HG02870 (cell line): ENCODE data around the gene FARP1.

Experiments used
- ATAC-seq: cut with Tn5 transposase; IDR thresholded peaks from one replicate; pipeline ENCODE4 v1.9.1; 2021; ENCODE audit warnings: mild to moderate bottlenecking, moderate library complexity; ENCODE audit not compliant: unreplicated experiment

FARP1 gene

GRCh38 chr13:98322091-98322718 lies 179.3 kb downstream of the FARP1 start:
- ATAC-seq = no peak

- no peak for ATAC-seq
Measured at GRCh38 chr13:98324105-98324504, 181.2 kb downstream of the FARP1 start.

GRCh38 chr13:98325724-98326123 lies 182.8 kb downstream of the FARP1 start:
- ATAC-seq = no peak

- no peak for ATAC-seq
Measured at GRCh38 chr13:98326291-98326690, 183.4 kb downstream of the FARP1 start.

- ATAC-seq = no peak
Measured at GRCh38 chr13:98327371-98328270, 184.7 kb downstream of the FARP1 start.

- ATAC-seq = no peak
Measured at GRCh38 chr13:98328511-98328910, 185.6 kb downstream of the FARP1 start.

- no peak for ATAC-seq
Measured at GRCh38 chr13:98332222-98332621, 189.3 kb downstream of the FARP1 start.

- no peak for ATAC-seq
Measured at GRCh38 chr13:98332691-98333090, 189.8 kb downstream of the FARP1 start.

- no peak for ATAC-seq
Measured at GRCh38 chr13:98333486-98333885, 190.6 kb downstream of the FARP1 start.

GRCh38 chr13:98334620-98335205 lies 191.8 kb downstream of the FARP1 start:
- ATAC-seq = no peak

GRCh38 chr13:98335721-98336120 lies 192.8 kb downstream of the FARP1 start:
- ATAC-seq = no peak

GRCh38 chr13:98338310-98338709 lies 195.4 kb downstream of the FARP1 start:
- no peak for ATAC-seq

- ATAC-seq = no peak
Measured at GRCh38 chr13:98339684-98340425, 197.0 kb downstream of the FARP1 start.

GRCh38 chr13:98342953-98343352 lies 200.1 kb downstream of the FARP1 start:
- ATAC-seq = no peak

GRCh38 chr13:98343461-98343860 lies 200.6 kb downstream of the FARP1 start:
- ATAC-seq = no peak

- no peak for ATAC-seq
Measured at GRCh38 chr13:98344392-98344791, 201.5 kb downstream of the FARP1 start.

GRCh38 chr13:98345107-98345935 lies 202.4 kb downstream of the FARP1 start:
- no peak for ATAC-seq

- peak; percentile 73 for ATAC-seq
Measured at GRCh38 chr13:98346904-98347636, 204.2 kb downstream of the FARP1 start.

GRCh38 chr13:98347756-98348155 lies 204.9 kb downstream of the FARP1 start:
- ATAC-seq = no peak
